Measurements from ENCODE around the gene AJAP1.

The AJAP1 gene

DNA sequence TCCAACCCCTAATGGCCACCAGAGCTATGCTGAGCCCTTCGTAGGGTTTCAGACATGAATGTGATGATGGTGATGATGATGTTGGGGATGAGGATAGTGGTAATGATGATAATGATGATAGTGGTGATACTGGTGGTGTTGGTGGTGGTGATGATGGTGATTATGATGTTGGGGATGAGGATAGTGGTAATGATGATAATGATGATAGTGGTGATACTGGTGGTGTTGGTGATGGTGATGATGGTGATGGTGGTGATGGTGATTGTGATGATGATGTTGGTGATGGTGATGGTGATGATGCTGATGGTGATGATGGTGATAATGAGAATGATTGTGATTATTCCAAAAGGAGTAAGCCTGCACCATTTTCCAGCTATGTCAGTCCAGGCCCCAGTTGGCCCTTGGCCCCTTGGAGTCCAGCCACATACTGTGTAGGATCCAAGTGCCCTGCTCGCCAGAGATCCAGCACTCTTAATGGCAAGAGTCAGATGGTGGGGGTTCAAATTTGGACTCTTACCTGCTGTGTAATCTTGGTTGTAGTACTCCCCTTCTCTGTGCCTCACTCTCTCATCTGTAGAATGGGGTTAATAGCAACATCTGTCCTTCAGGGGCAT, 28.3 kb downstream of the AJAP1 start:
- no peak for DNase-seq (ENCODE audit: low read depth)

DNA sequence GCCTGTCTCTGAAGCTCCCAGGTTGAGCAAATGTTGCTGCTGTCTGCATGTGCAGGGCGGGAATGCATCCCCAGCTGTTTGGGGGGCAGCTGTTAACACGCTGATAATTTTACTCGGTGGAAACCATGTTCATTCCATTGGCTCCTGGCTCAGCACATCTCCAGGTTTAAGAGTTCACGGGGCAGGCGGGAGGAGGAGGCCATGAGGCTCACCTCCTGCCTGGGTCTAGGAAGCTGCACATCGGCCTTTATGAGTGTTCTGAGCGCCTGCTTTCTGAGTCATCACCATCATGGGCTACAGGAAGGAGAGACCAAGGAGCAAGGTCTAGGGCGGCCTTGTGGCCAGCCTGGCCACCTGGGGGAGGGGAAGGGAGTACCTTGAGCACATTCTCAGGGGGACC, 29.7 kb downstream of the AJAP1 start:
- no peak for DNase-seq (ENCODE audit: low read depth)

DNA sequence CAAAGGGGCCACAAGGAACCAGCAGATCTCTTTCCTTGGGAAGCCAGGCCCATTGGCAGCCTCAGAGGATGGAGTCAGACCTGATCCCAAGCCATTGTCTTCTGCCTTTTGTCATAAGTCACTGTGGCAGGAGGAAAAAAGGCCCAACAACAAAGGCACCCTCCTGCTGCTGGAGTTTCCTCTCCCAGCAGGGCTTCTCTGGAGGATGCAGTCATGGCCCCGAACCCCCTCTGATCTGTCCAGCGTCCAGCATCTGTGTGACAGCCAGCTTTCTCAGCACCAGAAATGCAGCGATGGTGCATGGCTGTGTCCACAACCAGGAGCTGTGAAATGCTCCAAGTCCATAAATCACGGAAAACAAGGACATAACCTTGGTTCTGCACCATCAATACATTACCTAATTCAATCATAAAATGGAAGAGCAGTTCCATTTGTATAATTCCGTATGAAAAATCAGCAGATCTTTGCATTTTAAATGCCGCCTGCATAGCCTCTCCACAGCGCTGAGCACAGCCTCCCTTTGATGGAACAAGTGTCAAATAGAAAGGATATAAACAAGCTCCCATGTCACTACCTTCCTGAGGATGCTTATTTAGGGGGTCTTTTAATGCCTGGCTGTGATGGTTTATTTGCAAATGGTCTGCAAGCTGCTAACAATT, 30.6 kb downstream of the AJAP1 start:
- no peak for DNase-seq (ENCODE audit: low read depth)

DNA sequence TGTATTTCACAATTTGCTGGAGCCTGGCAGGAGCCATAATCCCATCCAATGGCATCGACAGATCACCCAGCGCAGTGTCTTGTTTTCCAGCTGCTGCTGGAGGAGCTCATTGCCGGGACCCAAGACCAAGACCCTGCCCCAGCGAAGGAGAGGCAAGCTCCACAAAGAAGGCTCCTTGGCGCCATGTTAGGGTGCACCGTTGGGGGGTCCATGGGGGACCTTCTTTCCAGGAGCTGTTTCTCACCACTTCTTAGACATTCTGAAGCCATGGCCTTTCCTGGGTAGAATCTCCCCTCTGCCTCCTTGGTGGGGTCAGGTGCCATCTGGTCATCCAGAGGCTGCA, 31.1 kb downstream of the AJAP1 start:
- no peak for DNase-seq (ENCODE audit: low read depth)

DNA sequence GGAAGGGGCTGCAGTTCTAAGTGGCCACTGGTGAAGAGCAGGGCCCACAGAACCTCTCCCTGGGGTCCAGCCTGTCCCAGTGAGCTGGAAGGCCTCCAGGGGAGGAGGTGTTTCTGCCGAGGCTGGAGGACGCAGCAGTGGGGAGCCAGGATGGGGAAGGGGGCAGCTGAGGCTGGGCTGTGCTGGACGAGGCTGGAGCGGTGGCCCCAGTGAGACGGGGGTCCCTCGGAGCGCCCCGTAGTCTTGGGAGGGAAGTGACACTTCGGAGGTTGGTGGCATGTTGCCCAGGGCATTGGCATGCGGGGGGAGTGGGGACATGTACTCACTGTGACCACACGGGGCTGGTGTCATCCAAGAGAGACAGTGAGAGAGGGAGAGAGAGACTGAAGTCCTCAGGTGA, 33.5 kb downstream of the AJAP1 start:
- no peak for DNase-seq (ENCODE audit: low read depth)

DNA sequence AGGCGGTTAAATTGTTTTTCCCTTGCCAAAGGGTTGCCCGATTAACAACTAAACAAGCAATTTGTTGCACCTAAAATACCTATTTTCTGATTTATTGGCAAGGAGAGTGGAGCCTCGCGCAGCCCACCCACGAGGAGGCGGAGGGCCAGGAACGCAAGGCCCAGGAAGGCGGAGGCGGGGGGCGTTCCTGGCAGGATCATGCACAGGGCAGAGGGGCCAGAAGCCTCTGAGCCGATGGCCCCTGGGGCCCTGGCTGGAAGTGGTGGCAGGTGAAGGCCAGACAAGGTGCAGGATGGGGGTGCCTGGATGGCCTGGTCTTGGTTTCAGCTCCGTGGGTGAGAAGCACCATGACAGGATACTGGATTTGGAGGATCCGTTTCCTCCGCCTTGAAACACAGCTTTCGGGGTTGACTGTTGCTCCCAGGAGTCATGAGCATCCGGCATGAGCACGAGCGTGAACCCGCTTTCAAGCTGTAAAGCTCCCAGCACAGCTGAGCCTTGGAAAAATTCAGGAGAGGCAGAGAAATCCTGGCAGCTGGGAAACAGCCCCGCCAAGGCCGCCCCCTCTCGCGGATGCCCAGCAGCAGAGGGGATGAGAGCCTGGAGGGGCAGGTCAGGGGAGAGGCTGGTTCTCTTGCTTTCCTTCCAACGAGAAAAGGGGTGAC, 35.0 kb downstream of the AJAP1 start:
- no peak for DNase-seq (ENCODE audit: low read depth)

DNA sequence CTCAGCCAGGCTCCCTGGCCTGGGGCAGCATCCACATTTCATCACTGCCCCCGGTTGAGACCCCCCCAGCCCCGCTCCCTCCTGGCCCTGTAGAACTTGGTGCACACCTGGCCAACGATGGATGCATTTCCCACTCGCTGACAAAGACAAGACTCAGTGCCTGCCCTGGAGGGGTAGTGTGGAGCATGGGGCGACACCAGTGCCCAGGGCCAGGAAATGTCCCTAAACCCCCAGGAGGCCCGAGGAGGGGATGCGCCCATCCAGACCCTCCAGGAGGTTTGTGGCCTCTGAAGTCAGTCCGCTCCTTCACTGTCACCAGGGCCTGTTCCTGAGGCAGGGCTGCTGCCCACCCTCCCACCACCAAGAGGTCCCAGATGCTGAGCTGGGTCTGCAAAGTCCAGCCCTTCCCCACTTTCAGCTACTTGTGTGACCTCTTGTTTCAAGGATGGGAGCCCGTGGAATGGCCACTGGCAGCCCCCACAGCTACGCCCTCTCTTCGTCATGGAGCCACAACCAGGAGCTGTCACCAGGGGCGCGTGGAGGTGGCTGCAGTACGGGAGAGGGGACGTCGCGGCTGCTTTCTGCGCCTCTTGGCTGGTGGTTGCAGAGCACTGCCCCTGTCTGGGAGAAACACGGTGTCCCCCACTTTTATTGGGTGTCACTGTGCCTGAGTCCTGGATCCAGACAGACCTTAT, 35.7 kb downstream of the AJAP1 start:
- no peak for DNase-seq (ENCODE audit: low read depth)

DNA sequence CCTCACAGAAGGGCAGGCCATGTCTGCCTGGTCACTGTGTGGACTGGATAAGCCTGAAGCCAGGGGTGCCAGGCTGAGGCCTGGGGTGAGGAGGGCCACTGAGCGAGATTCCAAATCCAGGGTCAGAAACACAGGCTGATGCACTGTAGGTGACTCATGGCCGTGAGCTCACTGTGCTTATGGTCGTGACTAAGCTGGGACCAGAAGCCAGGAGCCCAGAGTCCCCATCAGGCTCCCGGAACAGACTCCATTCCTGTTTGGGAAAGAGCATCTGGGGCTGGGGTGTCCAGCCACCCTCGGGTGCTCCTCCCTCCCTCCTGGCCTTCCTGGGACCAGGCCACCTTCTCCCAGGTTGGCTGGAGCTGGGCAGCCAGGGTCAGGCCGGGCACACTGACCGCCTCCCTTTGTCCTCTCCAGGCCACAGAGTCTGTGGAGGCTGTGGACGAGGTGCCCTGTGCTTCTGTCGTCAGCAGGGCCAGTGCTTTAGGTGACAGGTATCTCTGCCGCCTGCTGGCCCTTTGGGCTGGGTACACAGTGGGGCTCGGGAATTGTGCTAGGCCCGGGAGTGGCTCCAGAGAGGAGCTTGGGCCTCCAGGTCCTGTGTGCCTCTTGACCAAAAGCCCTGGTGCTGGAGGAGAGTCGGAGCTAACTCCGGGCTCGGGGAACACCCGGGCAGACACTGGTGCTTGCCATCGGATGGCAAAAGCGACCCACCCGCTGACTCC, 36.7 kb downstream of the AJAP1 start:
- no peak for DNase-seq (ENCODE audit: low read depth)

DNA sequence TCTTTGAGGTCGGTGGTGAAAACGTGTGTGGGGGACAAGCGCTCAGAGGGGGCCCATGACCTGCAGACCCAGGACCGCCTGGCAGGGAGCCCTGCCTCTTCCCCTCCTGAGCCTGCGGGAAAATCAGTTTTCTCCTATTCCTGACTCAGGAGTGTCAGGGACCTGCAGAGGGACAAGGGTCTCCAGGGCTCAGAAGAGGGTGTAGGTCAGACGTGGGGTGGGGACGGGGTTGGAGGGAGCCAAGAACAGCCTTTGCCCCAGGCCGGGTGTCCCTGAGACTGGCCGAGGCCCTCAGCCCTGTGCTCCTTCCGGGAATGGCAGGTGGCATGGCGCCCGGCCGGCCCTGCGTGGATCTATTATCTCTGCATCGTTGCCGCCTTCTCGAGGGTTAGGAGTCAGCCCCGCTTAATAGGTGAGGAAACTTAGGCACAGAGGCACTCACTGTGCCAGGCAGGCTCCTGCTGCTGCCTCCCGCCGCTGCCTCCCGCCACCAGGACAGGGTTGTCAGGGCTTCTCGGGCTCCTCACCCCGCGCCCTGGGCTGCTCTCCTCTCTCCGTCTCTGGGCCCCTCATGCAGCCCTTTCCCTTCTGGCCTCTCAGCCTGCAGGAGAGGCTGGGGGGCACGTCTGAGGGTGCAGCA, 37.5 kb downstream of the AJAP1 start:
- DNase-seq (ENCODE audit: low read depth) = no peak

DNA sequence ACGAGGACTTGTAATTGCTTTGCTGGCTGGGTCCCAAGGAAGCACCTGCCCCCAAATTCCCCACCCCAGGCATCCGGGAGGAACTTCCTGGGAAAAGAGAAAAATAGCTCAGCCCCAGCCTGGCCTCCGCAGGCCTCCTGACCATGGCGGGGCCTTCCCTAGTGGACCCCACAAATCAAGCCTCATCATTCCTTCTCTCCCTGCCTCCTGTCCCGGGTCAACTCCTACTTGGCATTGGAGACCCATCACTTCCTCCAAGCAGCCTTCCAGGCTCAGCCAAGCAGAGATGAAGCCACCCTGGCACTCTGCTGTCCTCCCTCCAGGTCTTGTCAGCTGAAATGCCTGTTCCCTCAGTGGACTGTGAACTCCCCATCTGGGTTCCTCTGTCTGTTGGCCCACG, 38.0 kb downstream of the AJAP1 start:
- DNase-seq (ENCODE audit: low read depth) = no peak

DNA sequence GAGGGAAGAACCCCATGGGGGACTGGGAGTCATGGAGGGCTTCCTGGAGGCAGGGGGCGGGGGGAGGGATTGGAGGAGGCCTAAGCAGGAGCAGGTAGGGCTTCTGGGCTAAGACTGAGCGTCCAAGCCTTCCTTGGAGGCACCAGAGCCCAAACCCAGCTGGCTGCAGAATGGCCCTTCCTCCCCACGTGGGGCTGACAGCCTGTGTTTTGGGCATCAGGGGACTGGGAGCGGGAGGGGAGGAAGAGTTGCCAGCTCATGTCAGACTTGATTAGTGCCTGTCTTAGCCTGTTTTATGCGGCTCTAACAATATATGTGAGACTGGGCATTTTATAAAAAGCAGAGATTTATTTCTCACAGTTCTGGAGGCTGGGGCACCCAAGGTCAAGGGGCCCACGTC, 38.9 kb downstream of the AJAP1 start:
- no peak for DNase-seq (ENCODE audit: low read depth)

DNA sequence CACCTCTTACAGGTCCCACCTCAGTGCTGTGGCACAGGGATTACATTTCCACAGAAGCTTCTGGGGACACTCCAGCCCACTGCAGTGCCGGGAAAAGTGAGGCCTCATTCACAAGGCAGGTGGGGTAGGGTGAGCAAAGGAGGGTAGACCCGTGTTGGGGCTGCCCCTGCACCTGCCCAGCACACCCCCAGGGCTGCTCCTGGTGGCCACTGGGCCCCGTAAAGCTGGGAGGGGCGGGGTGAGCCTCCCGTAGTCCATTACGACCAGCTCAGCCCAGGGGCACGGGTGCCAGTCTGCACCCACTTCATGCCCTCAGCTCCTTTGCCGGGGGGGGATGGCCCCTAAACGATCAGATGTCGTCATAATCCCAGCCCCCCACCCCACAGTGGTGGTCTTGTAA, 39.5 kb downstream of the AJAP1 start:
- DNase-seq (ENCODE audit: low read depth) = no peak

DNA sequence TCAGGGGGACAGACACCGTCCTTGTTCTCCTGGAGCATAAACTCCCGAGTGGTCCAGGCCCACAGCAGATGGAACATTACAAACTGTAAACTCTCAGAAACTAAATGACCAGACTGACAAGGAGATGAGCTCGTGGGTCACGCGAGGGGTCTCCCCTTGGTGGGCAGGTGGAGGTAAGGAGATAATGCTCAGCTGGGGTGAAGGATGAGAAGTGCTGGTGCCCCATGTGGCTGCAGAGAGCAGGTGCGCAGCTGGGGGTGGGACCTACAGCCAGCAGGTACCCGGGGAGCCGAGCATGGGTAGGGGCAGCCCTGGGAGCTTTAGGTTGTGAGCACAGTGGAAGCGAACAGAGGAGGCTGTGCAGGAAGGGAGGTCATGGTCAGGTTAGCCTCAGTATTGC, 40.1 kb downstream of the AJAP1 start:
- DNase-seq (ENCODE audit: low read depth) = no peak

DNA sequence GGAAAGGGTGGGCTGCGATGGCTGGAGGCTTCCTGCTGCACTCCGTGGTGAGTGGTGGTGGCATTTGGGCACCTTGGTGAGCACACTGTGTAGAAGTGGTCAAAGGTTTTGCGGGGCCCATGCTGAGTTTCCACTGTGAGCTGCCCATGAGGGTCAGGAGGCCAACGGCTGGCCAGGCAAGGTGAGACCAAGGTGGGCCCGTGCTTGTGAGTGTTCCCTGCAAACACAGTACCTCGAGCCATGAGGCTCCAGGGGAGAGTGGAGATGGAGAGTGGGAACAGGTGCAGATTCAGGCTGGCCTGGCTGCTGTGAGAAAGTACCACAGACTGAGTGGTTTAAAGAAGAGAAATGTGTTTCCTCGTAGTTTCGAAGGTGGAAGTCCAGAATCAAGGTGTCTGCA, 40.8 kb downstream of the AJAP1 start:
- no peak for DNase-seq (ENCODE audit: low read depth)

DNA sequence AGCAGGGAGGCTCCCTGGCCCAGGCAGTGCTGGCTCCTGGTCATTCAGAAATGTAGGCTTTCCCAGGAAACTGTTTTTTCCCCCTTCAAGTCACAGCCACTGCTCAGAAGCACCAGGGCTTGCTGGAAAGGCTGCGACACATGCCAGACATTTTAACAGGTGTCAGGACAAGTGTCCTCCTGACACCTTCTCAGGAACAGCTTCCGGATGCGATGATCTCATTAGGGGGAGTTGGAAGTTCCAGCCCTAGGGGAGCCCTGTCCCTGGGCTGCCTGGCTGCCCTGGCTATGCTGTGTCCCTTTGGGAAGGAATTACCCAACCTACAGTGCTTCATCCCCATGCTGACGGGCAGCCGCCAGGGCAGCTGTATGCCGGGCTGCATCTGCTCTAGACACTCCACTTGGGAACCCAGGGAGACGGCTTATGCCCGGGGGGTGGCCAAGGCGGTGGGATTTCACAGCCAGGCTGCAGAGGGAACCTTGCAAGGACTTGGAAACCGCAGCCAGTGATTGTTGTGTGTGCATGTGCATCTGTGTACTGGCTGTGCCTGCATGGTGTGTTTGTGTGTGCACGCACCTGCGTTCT, 41.8 kb downstream of the AJAP1 start:
- DNase-seq (ENCODE audit: low read depth) = no peak

DNA sequence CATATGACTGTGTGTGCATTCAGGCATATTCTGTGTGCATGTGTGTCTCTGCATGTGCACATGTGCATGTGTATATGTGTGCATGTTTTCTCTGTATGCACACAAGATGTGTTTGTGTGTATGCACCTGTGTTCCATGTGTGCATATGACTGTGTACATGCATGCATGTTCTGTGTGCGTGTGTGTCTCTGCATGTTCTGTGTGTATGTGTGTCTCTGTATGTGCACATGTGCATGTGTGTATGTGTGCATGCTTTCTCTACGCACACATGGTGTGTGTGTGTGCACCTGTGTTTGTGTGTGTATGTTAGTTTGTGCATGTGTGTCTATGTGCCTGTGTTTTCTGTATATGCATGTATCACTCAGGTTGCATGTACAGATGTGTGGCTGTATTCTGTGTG, 42.3 kb downstream of the AJAP1 start:
- DNase-seq (ENCODE audit: low read depth) = no peak

DNA sequence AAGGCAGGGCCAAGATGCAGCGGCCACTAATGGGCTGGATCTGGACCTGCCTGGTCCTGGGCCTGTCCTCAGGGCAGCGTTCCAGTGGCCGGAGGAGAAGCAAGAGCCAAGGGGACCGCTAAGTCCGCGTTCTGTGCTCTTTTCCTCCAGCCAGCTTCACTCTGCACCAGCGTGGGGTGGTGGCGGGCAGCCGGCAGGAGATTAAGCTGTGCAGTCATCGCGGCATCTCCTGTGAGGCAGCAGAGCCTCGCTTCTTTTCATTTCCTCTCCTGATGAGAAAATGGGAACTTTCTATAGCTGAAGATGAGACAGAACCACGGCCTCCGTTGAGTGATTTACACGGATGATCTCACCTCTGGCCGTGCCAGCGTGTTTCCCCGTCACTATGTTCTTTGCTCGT, 43.4 kb downstream of the AJAP1 start:
- DNase-seq (ENCODE audit: low read depth) = no peak

DNA sequence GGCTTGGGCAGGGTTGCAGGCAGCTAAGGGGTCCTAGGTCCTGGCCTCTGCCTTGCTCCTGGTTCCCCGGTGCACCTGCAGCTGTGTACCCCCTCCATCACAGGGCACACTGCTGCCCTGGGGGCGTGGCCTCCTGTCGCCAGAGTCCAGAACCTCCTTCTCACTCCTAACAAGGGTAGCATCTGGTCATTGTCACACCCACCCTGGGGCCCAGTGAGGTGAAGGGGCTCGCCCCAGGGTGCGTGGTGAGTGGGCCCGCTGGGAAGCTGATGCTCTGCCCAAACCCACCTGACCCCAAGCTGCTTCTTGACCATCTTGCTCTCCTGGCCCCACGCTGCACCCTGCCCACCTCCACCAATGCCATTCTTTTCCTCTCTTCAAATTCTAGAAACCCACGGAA, 44.5 kb downstream of the AJAP1 start:
- no peak for DNase-seq (ENCODE audit: low read depth)

DNA sequence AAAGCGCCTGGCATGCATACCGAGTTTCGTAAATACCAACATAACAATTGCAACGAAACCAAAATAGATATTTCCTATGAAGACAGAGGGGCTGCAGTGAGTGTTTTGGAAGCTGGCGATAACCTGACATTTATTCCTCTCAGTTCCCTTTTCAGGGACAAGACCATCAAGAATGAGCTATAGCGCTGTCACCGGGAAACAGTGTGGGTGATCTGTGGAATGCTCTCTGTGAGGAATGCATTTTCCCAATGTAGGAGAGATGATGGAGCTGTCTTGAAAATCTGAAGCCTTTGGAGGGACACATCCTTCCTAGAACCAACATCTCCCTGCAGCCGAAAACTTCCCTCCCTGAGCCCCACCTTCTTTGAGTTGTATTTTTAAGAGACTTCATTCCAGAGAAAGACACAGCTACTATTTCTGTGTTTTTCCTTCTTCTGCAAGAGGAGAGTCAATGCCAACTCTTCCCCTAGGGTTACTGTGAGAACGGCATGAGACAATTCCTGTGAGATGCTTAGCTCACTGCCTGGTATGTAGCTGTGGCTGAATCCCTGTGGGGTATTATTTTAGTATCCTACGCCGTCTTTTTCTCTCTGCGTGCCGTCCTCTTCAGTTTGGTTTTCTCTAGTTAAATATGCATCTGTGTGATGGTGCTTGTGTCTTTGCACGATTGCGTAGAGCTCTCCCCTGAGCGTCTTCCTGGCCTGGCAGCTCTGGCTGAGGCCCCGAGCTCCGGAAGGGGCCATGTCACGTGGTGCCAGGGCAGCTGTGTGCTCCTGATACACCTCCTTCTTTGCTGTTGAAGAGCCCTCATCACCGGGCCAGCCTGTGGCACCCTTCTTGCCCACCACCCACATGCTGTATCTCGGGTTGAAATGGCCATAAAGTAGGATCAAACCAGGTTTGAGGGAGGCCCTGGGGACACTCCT, 45.2 kb downstream of the AJAP1 start:
- DNase-seq (ENCODE audit: low read depth) = no peak

DNA sequence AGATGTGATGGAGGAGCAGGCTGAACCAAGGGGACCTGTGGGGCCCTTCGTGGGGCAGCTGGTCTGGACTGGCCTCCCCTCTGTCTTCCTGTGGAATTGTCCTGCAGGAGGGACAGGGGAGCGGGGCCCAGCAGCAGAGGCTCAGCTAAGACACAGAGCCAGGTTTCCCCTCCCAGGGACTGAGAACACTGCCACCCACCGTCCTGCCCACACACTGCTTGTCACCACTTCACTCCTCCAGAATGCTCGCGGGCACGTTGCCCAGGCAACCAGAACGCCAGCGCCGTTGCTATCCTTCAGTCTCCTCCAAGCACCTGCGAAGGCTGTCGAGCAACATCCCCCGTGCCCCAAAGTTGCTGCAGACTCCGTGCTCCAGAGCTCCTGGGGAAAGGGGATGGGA, 46.4 kb downstream of the AJAP1 start:
- no peak for DNase-seq (ENCODE audit: low read depth)

DNA sequence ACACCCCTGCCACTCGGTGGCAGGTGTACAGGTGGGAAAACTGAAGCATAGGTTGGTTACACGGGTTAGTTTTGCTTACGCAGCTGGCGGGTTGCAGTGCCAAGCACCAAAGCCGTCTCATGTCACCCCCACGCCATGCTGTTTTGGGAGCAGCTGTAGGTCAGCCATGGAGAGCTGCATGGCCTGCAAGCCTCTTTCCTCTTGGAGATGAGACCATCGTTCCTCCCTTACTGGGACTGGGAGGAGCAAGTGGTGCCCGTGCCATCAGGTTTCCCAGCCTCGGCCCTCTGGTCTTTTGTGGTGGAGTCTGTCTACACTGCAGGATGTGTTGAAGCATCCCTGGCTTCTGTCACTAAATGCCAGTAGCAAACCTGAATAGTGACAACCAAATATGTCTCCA, 46.9 kb downstream of the AJAP1 start:
- no peak for DNase-seq (ENCODE audit: low read depth)
